ACC112 (cell line): Measurements from ENCODE around the gene PPP1R37.
A peak's percentile ranks its signal among the peaks of the same experiment; 100 is the strongest.

Source experiments
- H2AFZ ChIP-seq: fragments of 200-600 bp; sonication (generic); one replicate; pipeline ENCODE4 v1.6.0; 2017; ENCODE audit warnings: antibody characterized with exemption, low read length; ENCODE audit not compliant: unreplicated experiment
- H3K27ac ChIP-seq: fragments of 200-600 bp; sonication (generic); 2 replicates; pipeline ENCODE4 v1.5.1; 2014; ENCODE audit warnings: low read depth, mild to moderate bottlenecking, antibody characterized with exemption, low read length, moderate library complexity
- H3K27me3 ChIP-seq: fragments of 200-600 bp; sonication (generic); 2 replicates; pipeline ENCODE4 v1.6.1; 2014; ENCODE audit warnings: mild to moderate bottlenecking, antibody characterized with exemption, low read length, moderate library complexity, mixed read lengths; ENCODE audit not compliant: insufficient read depth
- H3K36me3 ChIP-seq: fragments of 200-600 bp; sonication (generic); 2 replicates; pipeline ENCODE4 v1.6.1; 2016; ENCODE audit warnings: mild to moderate bottlenecking, antibody characterized with exemption, low read length, moderate library complexity, mixed read lengths; ENCODE audit not compliant: insufficient read depth
- H3K4me1 ChIP-seq: fragments of 200-600 bp; sonication (generic); one replicate; pipeline ENCODE4 v1.6.1; 2016; ENCODE audit warnings: low read length, mixed read lengths; ENCODE audit not compliant: insufficient read depth, unreplicated experiment, control insufficient read depth
- H3K4me3 ChIP-seq: fragments of 200-600 bp; sonication (generic); 2 replicates; pipeline ENCODE4 v1.5.1; 2014; ENCODE audit warnings: mild to moderate bottlenecking, low read depth, low read length
- H3K79me2 ChIP-seq: fragments of 200-600 bp; sonication (generic); one replicate; pipeline ENCODE4 v1.6.0; 2016; ENCODE audit warnings: low read length; ENCODE audit not compliant: control insufficient read depth, unreplicated experiment, insufficient read depth

The PPP1R37 gene, protein sequence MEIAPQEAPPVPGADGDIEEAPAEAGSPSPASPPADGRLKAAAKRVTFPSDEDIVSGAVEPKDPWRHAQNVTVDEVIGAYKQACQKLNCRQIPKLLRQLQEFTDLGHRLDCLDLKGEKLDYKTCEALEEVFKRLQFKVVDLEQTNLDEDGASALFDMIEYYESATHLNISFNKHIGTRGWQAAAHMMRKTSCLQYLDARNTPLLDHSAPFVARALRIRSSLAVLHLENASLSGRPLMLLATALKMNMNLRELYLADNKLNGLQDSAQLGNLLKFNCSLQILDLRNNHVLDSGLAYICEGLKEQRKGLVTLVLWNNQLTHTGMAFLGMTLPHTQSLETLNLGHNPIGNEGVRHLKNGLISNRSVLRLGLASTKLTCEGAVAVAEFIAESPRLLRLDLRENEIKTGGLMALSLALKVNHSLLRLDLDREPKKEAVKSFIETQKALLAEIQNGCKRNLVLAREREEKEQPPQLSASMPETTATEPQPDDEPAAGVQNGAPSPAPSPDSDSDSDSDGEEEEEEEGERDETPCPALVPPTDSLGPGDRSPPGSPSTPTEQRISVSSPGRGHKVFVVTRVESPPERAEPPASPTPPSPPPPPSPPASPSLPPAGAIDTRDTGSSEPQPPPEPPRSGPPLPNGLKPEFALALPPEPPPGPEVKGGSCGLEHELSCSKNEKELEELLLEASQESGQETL

DNA sequence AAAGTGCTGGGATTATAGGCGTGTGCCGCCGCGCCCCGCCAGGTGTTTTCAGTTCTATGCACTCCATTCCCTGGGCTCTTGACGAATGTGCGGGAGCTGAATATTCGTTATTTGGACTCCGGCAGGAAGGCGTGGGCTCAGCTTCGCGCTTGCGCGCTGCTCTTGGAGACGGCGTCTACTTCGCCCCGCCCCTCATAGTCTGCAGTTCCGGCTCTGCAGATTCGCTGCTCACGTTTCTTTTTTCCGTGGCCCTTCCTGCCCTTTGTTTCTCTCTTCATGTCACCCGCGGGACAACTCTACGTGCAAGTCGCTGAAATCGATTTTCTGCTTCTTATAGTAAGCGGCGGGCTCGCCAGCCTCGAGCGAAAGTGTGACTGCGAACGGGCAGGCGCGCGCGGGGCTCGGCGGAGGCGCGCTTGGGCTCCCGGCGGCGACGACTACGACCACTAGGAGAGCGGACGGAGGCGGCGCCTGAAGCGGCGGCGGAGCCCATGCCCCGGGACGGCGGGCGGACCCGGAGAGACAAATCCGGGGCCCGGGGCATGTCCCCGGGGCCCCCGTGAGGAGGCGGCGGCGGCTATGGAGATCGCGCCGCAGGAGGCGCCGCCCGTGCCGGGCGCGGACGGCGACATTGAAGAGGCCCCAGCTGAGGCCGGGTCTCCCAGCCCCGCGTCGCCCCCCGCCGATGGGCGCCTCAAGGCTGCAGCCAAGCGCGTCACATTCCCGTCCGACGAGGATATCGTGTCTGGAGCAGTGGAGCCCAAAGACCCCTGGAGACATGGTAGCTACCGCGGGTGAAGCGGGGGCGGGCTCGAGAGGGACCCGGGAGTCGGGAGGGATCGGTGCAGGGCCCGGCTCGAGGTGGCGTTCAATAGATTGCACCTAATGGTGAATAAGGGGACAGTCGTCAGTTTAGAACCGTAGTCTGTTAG, at the start of gene PPP1R37:
Gene PPP1R37, plus strand, starts transcription at position 433 of the 932 bp plus-strand sequence. Its CDS starts 147 bp downstream, at position 580.
- Histone ChIP-seq H3K79me2 (peaks cover 49% of the 10 kb centered on the region), H3K36me3 (no peaks in the 10 kb centered on the region), H3K4me3 (peak within 1 kb of the TSS; percentile 86), H3K27me3 (no peaks in the 10 kb centered on the region), H2AFZ (peak within 1 kb of the TSS; percentile 83), H3K4me1 (peaks cover 13% of the 10 kb centered on the region), H3K27ac (peak within 1 kb of the TSS; percentile 87)

DNA sequence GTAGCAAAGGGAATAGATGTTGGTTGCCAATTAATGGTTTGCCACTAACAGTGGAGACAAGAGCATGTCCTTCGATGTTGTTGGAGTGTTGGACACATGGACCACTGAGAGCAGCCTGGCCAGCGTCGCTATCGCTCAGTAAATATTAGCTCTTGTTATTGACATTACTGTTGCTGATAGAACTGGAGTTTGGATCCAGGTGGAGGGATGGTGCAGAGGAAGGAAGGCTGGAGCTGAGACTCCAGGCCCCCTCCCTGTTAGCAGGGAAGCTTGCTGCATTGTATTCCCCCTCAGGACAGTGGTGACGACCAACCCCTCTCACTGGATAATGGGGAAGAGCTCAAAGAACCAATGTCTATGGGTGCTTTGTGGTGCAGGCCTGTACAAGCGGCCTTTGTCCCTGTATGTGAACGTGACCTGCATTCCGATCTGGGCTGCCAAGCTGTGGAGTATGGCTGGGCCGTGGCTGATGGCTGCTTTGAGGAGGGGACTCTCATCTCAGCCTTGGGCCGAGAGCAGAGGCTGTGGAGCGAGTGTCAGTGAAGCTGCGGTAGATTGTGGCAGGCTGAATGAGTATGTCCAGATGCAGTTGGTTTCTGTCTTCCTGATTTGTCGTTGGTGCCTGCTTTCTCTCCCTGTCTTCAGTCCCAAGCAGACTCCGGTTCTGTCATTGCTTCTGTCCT, 47.2 kb upstream of the PPP1R37 start:
- H3K4me1 ChIP-seq, result no peaks in the 10 kb centered on the region
- H3K36me3 ChIP-seq, result 0 out of 2 replicates have a peak, but pooled peaks cover 3% of the 10 kb centered on the region
- H3K4me3 ChIP-seq, result no peak overlapping the region
- H3K79me2 ChIP-seq, result peaks cover 64% of the 10 kb centered on the region
- no peaks in the 10 kb centered on the region for H3K27me3 ChIP-seq
- H3K27ac ChIP-seq, result no peak overlapping the region
- H2AFZ ChIP-seq, result no peak overlapping the region

DNA sequence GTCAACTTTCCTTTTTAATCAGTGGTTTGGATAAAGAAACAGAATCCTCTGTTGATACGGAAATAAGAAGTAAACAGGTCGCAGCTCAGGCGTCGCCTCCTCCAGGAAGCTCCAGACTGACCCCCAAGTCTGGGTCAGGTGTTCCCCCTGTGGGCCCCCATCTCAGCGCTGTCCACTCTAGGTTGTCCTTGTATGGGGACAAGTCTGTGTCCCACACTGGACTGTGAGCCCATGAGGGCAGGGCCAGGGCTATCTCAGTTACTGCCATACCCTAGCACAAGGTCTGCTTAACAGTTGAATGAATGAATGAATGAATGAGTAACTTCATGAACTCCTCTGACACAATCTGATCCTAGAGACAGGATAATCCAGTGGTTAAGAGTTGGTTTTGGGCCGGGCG, 46.6 kb upstream of the PPP1R37 start:
- H3K4me3 ChIP-seq, result no peak overlapping the region
- no peak overlapping the region for H3K27ac ChIP-seq
- H3K36me3 ChIP-seq, result 0 out of 2 replicates have a peak, but pooled peaks cover 3% of the 10 kb centered on the region

DNA sequence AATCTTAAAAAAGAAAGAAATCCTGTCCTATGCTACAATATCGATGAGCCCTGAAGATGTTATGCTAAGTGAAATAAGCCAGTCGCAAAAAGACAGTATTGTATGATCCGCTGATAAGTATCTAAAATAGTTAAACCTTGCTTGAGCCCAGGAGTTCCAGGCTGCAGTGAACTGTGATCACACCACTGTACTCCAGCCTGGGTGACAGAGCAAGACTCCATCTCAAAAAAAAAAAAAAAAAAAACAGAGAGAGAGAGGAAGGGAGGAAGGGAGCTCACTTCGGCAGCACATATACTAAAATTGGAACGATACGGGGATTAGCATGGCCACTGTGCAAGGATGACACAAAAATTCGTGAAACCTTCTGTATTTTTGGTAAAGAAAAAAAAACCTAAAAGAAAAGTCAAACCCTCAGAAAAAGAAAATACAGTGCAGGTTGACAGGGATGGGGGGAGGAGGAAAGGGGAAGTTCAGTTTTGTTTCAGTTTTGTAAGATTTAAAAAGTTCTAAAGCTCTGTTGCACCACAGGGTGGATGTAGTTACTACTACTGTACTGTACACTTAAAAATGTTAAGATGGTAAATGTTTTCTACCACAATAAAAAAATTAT, 45.7 kb upstream of the PPP1R37 start:
- Histone ChIP-seq H3K4me3 (no peak overlapping the region), H3K36me3 (no peaks in the 10 kb centered on the region), H3K27ac (no peak overlapping the region), H3K79me2 (peaks cover 56% of the 10 kb centered on the region), H2AFZ (no peak overlapping the region), H3K27me3 (no peaks in the 10 kb centered on the region), H3K4me1 (no peaks in the 10 kb centered on the region)

More for the DNA sequence above, 46.6 kb upstream of the PPP1R37 start:
- no peaks in the 10 kb centered on the region for H3K27me3 ChIP-seq
- H2AFZ ChIP-seq, result no peak overlapping the region
- no peaks in the 10 kb centered on the region for H3K4me1 ChIP-seq
- peaks cover 64% of the 10 kb centered on the region for H3K79me2 ChIP-seq

DNA sequence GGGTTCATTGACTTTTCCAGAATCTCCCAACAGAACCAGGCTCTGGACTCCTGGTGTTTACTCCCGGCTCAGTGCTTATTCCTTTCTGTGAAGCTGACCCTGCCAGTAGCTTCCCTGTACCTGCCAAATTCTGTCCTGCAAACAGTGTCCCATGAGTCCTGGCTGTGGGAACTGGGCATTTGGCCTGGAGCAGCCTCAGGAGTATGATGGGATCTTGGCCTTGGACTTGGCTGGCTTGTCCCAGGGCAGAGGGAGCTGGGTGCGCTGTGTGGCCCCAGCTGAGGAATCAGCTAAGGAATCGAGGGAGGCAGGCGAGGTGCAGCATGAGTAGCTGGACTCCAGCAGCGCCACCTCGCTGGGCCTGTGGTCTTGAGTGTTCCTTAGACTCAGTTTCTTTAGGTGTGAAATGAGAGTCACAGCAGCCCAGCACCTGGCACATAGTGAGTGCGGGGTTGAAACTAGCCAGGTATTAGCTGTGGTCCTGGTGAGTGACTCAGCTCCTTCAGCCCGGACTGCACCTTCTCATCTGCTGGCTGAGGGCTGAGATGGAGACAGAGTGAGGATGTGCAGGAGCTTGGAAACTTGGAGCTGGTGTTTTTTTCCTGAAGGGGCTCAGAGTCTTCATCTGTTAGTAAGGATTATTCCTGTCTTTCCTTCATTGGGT, 43.8 kb upstream of the PPP1R37 start:
- Histone ChIP-seq H3K36me3 (no peaks in the 10 kb centered on the region), H3K79me2 (peaks cover 48% of the 10 kb centered on the region), H3K27ac (no peak overlapping the region), H3K4me1 (no peaks in the 10 kb centered on the region), H2AFZ (no peak overlapping the region), H3K27me3 (no peaks in the 10 kb centered on the region), H3K4me3 (no peak overlapping the region)

DNA sequence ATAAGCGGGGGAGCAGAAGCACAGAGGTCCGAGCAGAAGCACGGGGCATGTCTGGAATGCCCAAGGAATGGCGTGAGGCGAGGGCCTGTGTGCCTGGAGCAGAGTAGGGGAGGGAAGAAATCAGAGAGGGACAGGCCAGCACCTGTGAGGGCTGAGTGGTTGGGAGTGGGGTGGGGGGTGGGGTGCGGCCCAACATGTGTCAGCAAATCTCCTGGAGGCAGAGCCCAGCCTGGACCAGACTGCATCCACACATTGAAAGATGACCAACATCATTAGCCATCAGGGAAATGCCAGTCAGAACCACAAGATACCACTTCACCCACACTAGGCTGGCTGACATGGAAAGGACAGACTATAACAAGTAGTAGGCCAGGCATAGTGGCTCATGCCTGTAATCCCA, 42.9 kb upstream of the PPP1R37 start:
- no peak overlapping the region for H3K4me3 ChIP-seq
- H3K4me1 ChIP-seq, result no peaks in the 10 kb centered on the region
- no peaks in the 10 kb centered on the region for H3K27me3 ChIP-seq
- H3K27ac ChIP-seq, result no peak overlapping the region
- peaks cover 40% of the 10 kb centered on the region for H3K79me2 ChIP-seq
- H2AFZ ChIP-seq, result no peak overlapping the region
- H3K36me3 ChIP-seq, result no peaks in the 10 kb centered on the region

DNA sequence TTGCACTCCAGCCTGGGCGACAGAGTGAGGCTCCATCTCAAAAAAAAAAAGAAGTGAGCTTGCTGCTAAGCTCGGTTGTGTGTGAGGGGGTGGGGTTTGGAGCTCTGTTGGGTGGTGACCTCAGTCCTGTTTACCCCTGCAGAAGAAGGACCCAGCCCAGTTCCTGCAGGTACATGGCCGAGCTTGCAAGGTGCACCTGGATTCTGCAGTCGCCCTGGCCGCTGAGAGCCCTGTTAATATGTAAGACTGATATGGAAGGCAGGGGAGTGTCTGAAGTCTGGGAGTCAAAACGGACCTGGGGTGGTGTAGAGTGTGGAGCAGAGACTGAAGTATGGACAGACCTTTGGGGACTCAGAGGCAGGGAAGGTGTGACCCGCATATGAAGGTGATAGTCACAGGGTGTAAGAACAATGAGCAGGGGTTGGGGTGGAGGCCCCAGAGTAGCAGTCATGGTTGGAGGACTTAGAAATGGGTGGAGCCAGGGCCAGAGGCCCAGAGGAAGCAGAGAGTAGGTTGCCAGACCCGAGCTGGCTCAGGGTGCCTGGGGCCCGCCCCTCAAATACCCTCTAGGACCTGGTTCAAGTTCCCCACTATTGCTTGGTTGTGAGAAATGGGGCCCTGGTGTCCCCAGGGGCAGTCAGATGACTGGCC, 40.9 kb upstream of the PPP1R37 start:
- peaks cover 21% of the 10 kb centered on the region for H3K79me2 ChIP-seq
- no peaks in the 10 kb centered on the region for H3K4me1 ChIP-seq
- H3K4me3 ChIP-seq, result no peak overlapping the region
- H3K27me3 ChIP-seq, result no peaks in the 10 kb centered on the region
- no peak overlapping the region for H3K27ac ChIP-seq
- no peaks in the 10 kb centered on the region for H3K36me3 ChIP-seq
- H2AFZ ChIP-seq, result no peak overlapping the region

DNA sequence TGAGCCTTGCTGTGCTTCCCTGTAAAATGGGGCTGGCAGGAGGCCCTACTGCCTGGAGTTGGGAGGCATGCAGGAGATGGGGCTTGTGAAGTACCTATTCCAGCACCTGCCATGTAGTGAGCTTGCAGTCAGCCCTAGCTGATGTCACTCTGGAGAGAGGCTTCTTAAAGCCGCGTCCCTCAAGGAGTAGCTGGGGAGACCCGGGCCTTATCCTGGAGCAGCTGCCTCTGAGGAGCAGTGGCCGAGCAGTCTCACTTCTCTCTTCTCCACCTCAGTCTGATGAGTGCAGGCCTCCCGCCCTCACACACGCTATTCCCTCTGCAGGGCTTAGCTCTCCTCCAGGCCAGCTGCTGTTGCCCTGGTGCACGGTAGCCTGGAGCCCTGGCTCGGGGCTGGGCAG, 36.1 kb upstream of the PPP1R37 start:
- Histone ChIP-seq H3K79me2 (no peaks in the 10 kb centered on the region), H3K27me3 (no peaks in the 10 kb centered on the region), H3K4me3 (no peak overlapping the region), H3K27ac (no peak overlapping the region), H2AFZ (no peak overlapping the region), H3K36me3 (no peaks in the 10 kb centered on the region; the same call in 1 of the 2 replicates), H3K4me1 (peaks cover 6% of the 10 kb centered on the region)

DNA sequence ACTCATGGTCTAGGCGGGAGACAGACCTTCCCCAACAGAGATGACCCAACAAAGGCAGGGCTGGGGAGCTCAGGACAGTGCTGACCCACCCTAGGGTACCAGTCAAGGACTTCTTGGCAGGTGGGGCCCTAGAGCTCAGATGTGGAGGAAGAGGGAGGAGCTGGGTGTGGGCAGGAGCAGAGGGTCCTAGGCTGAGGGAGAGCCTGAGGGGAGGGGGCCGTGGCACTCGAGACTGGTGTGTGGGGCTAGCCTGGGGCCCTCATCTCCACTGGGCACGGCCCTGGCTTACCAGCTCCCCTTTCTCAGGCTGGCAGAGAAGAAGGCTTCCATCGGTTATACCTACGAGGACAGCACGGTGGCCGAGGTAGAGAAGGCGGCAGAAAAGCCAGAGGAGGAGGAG, 35.5 kb upstream of the PPP1R37 start:
- Histone ChIP-seq H2AFZ (no peak overlapping the region), H3K27me3 (no peaks in the 10 kb centered on the region), H3K4me1 (peaks cover 6% of the 10 kb centered on the region), H3K27ac (no peak overlapping the region), H3K4me3 (no peak overlapping the region), H3K79me2 (no peaks in the 10 kb centered on the region), H3K36me3 (no peaks in the 10 kb centered on the region; the same call in 1 of the 2 replicates)
